ENCODE data around the gene SPAG6.

The SPAG6 gene

DNA sequence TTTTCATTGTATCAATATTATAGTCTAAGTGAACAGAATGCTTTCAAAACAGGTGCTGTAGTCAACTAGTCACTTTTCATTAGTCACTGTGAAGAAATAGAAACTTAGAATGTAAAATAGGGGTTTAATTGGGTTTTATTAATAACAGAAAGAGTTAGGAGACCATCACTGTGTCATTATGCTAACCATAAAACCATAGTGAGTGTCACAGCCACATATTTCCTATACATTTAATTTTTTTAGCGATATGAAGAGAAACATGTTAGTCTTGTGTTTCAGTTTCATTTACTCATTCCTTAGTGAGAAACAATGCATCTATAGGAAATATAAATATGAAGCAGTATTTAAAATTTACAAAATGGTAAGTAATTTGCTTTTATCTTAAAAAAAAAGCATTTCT is 22.2 kb downstream of the SPAG6 start:
- no peak overlapping the region for H3K27ac ChIP-seq (replicated peaks)
- TF ChIP-seq CTCF (IDR thresholded peaks at IDR 0.05; ENCODE audit: insufficient read depth, low read length) (no peak), GABPA (IDR thresholded peaks at IDR 0.05; ENCODE audit: low read depth) (no peak), POLR2AphosphoS5 (IDR thresholded peaks at IDR 0.05; ENCODE audit: low read depth) (no peak), SPI1 (IDR thresholded peaks at IDR 0.05; ENCODE audit: borderline replicate concordance, low read depth) (no peak)
- TF ChIP-seq, protein P1, sequence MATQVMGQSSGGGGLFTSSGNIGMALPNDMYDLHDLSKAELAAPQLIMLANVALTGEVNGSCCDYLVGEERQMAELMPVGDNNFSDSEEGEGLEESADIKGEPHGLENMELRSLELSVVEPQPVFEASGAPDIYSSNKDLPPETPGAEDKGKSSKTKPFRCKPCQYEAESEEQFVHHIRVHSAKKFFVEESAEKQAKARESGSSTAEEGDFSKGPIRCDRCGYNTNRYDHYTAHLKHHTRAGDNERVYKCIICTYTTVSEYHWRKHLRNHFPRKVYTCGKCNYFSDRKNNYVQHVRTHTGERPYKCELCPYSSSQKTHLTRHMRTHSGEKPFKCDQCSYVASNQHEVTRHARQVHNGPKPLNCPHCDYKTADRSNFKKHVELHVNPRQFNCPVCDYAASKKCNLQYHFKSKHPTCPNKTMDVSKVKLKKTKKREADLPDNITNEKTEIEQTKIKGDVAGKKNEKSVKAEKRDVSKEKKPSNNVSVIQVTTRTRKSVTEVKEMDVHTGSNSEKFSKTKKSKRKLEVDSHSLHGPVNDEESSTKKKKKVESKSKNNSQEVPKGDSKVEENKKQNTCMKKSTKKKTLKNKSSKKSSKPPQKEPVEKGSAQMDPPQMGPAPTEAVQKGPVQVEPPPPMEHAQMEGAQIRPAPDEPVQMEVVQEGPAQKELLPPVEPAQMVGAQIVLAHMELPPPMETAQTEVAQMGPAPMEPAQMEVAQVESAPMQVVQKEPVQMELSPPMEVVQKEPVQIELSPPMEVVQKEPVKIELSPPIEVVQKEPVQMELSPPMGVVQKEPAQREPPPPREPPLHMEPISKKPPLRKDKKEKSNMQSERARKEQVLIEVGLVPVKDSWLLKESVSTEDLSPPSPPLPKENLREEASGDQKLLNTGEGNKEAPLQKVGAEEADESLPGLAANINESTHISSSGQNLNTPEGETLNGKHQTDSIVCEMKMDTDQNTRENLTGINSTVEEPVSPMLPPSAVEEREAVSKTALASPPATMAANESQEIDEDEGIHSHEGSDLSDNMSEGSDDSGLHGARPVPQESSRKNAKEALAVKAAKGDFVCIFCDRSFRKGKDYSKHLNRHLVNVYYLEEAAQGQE (IDR thresholded peaks at IDR 0.05; ENCODE audit: insufficient replicate concordance, low read depth): no peak
- no peaks in the 10 kb centered on the region for H3K27me3 ChIP-seq (ENCODE audit: insufficient read depth, poor library complexity, severe bottlenecking)
- no peak overlapping the region for H3K4me3 ChIP-seq (replicated peaks; ENCODE audit: insufficient read depth, low read length)
- DNase-seq (ENCODE audit: low read depth in 1 of 2, low spot score in 1 of 2): no peak

- H3K4me3 ChIP-seq (replicated peaks; ENCODE audit: insufficient read depth, low read length): no peak overlapping the region
Measured at GRCh38 chr10:22368402-22368801, 23.1 kb downstream of the SPAG6 start.

DNA sequence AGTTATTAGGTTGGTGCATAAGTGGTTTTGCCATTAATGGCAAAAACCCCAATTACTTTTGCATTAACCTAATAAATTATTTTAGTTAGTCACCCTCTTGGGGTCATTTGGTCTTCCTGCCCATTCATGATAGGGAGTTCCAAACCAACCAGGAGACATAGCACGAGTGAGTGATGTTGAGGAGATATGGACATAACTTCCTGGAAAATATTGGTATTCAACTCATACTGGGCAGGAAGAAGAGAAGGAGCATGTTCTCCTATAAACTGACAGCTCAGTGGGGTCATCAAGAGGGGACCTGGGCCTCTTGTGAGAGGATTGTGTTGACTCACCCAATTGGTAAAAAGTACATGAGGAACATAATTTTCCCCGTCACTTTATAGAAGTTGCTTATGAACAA is 23.7 kb downstream of the SPAG6 start:
- DNase-seq (ENCODE audit: low read depth in 1 of 2, low spot score in 1 of 2): no peak
- H3K27ac ChIP-seq (replicated peaks): no peak overlapping the region
- no peak overlapping the region for H3K4me3 ChIP-seq (replicated peaks; ENCODE audit: insufficient read depth, low read length)
- no peaks in the 10 kb centered on the region for H3K27me3 ChIP-seq (ENCODE audit: insufficient read depth, poor library complexity, severe bottlenecking)
- no peak for TF ChIP-seq POLR2AphosphoS5 (IDR thresholded peaks at IDR 0.05; ENCODE audit: low read depth)
- TF ChIP-seq, protein P1 (IDR thresholded peaks at IDR 0.05; ENCODE audit: insufficient replicate concordance, low read depth): no peak
- TF ChIP-seq CTCF (IDR thresholded peaks at IDR 0.05; ENCODE audit: insufficient read depth, low read length): no peak
- TF ChIP-seq SPI1 (IDR thresholded peaks at IDR 0.05; ENCODE audit: borderline replicate concordance, low read depth): no peak
- no peak for TF ChIP-seq GABPA (IDR thresholded peaks at IDR 0.05; ENCODE audit: low read depth)

More at GRCh38 chr10:22368402-22368801, 23.1 kb downstream of the SPAG6 start:
- H3K27me3 ChIP-seq (ENCODE audit: insufficient read depth, poor library complexity, severe bottlenecking): no peaks in the 10 kb centered on the region
- no peak overlapping the region for H3K27ac ChIP-seq (replicated peaks)
- DNase-seq (ENCODE audit: low read depth in 1 of 2, low spot score in 1 of 2): no peak
- TF ChIP-seq CTCF (IDR thresholded peaks at IDR 0.05; ENCODE audit: insufficient read depth, low read length) (no peak), POLR2AphosphoS5 (IDR thresholded peaks at IDR 0.05; ENCODE audit: low read depth) (no peak), GABPA (IDR thresholded peaks at IDR 0.05; ENCODE audit: low read depth) (no peak), SPI1 (IDR thresholded peaks at IDR 0.05; ENCODE audit: borderline replicate concordance, low read depth) (no peak)
- TF ChIP-seq, protein P1 (IDR thresholded peaks at IDR 0.05; ENCODE audit: insufficient replicate concordance, low read depth): no peak

All from HL-60 (cell line).